ENCODE measurements around the gene ZBTB24.
"Not testable (repeated sequence)": the region's sequence is repeated elsewhere in the genome, so short reads cannot be mapped to it uniquely, and the experiment has no call there.

The ZBTB24 gene

GRCh38 chr6:109471105-109471810 is 11.8 kb downstream of the ZBTB24 start:
- H3K36me3 ChIP-seq (ENCODE audit: insufficient read depth, low read length) = peaks cover 99% of the 10 kb centered on the region

GRCh38 chr6:109469591-109470189 is 13.3 kb downstream of the ZBTB24 start:
- Histone ChIP-seq H3K9ac (ENCODE audit: insufficient read length) (no peak overlapping the region), H3K4me3 (no peak overlapping the region), H3K9me3 (ENCODE audit: low read depth, low read length) (no peaks in the 10 kb centered on the region), H3K36me3 (ENCODE audit: insufficient read depth, low read length) (peaks cover 99% of the 10 kb centered on the region), H3K27ac (no peak overlapping the region)
- TF ChIP-seq EZH2 (IDR thresholded peaks at IDR 0.05) (no peak), FOXP2 (optimal IDR thresholded peaks at IDR 0.05; ENCODE audit: control extremely low read depth, extremely low read length, insufficient read depth) (no peak), POLR2AphosphoS5 (IDR thresholded peaks at IDR 0.05; ENCODE audit: borderline replicate concordance, low read depth, low read length) (no peak)
- DNase-seq (ENCODE audit: low read depth, low spot score) = no peak

More at GRCh38 chr6:109471105-109471810, 11.8 kb downstream of the ZBTB24 start:
- Histone ChIP-seq H3K9me3 (ENCODE audit: low read depth, low read length) (no peaks in the 10 kb centered on the region), H3K9ac (ENCODE audit: insufficient read length) (no peak overlapping the region), H3K4me3 (no peak overlapping the region), H3K27ac (no peak overlapping the region)
- DNase-seq (ENCODE audit: low read depth, low spot score) = no peak
- TF ChIP-seq POLR2AphosphoS5 (IDR thresholded peaks at IDR 0.05; ENCODE audit: borderline replicate concordance, low read depth, low read length) (no peak), EZH2 (IDR thresholded peaks at IDR 0.05) (no peak), FOXP2 (optimal IDR thresholded peaks at IDR 0.05; ENCODE audit: control extremely low read depth, extremely low read length, insufficient read depth) (no peak)

- H3K9ac ChIP-seq (ENCODE audit: insufficient read length) = no peak overlapping the region
- no peak overlapping the region for H3K27ac ChIP-seq
- peaks cover 95% of the 10 kb centered on the region for H3K36me3 ChIP-seq (ENCODE audit: insufficient read depth, low read length)
- H3K9me3 ChIP-seq (ENCODE audit: low read depth, low read length) = no peaks in the 10 kb centered on the region
- no peak for DNase-seq (ENCODE audit: low read depth, low spot score)
- TF ChIP-seq FOXP2 (optimal IDR thresholded peaks at IDR 0.05; ENCODE audit: control extremely low read depth, extremely low read length, insufficient read depth) (no peak), POLR2AphosphoS5 (IDR thresholded peaks at IDR 0.05; ENCODE audit: borderline replicate concordance, low read depth, low read length) (no peak), EZH2 (IDR thresholded peaks at IDR 0.05) (no peak)
- no peak overlapping the region for H3K4me3 ChIP-seq
These were observed 15.3 kb downstream of the ZBTB24 start for GRCh38 chr6:109467696-109468095.

- DNase-seq (ENCODE audit: low read depth, low spot score) = no peak
- H3K36me3 ChIP-seq (ENCODE audit: insufficient read depth, low read length) = peaks cover 94% of the 10 kb centered on the region
- no peaks in the 10 kb centered on the region for H3K9me3 ChIP-seq (ENCODE audit: low read depth, low read length)
- H3K4me3 ChIP-seq = no peak overlapping the region
- H3K27ac ChIP-seq = no peak overlapping the region
- H3K9ac ChIP-seq (ENCODE audit: insufficient read length) = no peak overlapping the region
- TF ChIP-seq FOXP2 (optimal IDR thresholded peaks at IDR 0.05; ENCODE audit: control extremely low read depth, extremely low read length, insufficient read depth) = no peak
- no peak for TF ChIP-seq POLR2AphosphoS5 (IDR thresholded peaks at IDR 0.05; ENCODE audit: borderline replicate concordance, low read depth, low read length)
- TF ChIP-seq EZH2 (IDR thresholded peaks at IDR 0.05) = no peak
These were observed 16.7 kb downstream of the ZBTB24 start for GRCh38 chr6:109466212-109466923.

GRCh38 chr6:109465772-109466171 is 17.2 kb downstream of the ZBTB24 start:
- H3K36me3 ChIP-seq (ENCODE audit: insufficient read depth, low read length) = peaks cover 92% of the 10 kb centered on the region
- TF ChIP-seq POLR2AphosphoS5 (IDR thresholded peaks at IDR 0.05; ENCODE audit: borderline replicate concordance, low read depth, low read length) (no peak), FOXP2 (optimal IDR thresholded peaks at IDR 0.05; ENCODE audit: control extremely low read depth, extremely low read length, insufficient read depth) (no peak), EZH2 (IDR thresholded peaks at IDR 0.05) (no peak)

GRCh38 chr6:109461733-109462526 is 21.1 kb downstream of the ZBTB24 start:
- no peaks in the 10 kb centered on the region for H3K9me3 ChIP-seq (ENCODE audit: low read depth, low read length)
- no peak for DNase-seq (ENCODE audit: low read depth, low spot score)
- H3K9ac ChIP-seq (ENCODE audit: insufficient read length) = no peak overlapping the region
- peaks cover 53% of the 10 kb centered on the region for H3K36me3 ChIP-seq (ENCODE audit: insufficient read depth, low read length)
- no peak overlapping the region for H3K27ac ChIP-seq
- no peak overlapping the region for H3K4me3 ChIP-seq
- no peak for TF ChIP-seq FOXP2 (optimal IDR thresholded peaks at IDR 0.05; ENCODE audit: control extremely low read depth, extremely low read length, insufficient read depth)
- TF ChIP-seq POLR2AphosphoS5 (IDR thresholded peaks at IDR 0.05; ENCODE audit: borderline replicate concordance, low read depth, low read length) = no peak
- TF ChIP-seq EZH2 (IDR thresholded peaks at IDR 0.05) = no peak

More at GRCh38 chr6:109465772-109466171, 17.2 kb downstream of the ZBTB24 start:
- Histone ChIP-seq H3K9me3 (ENCODE audit: low read depth, low read length) (no peaks in the 10 kb centered on the region), H3K4me3 (no peak overlapping the region), H3K9ac (ENCODE audit: insufficient read length) (no peak overlapping the region), H3K27ac (no peak overlapping the region)
- DNase-seq (ENCODE audit: low read depth, low spot score) = no peak

- not testable (repeated sequence) for H3K9me3 ChIP-seq (ENCODE audit: low read depth, low read length); H3K9ac ChIP-seq (ENCODE audit: insufficient read length); DNase-seq (ENCODE audit: low read depth, low spot score); H3K4me3 ChIP-seq; H3K27ac ChIP-seq
- H3K36me3 ChIP-seq (ENCODE audit: insufficient read depth, low read length) = peaks cover 46% of the 10 kb centered on the region
These were observed 21.8 kb downstream of the ZBTB24 start for GRCh38 chr6:109461205-109461604.
